ENCODE measurements around the gene OLFML2B.
"Not testable (repeated sequence)": the region's sequence is repeated elsewhere in the genome, so short reads cannot be mapped to it uniquely, and the experiment has no call there.

The OLFML2B gene

DNA sequence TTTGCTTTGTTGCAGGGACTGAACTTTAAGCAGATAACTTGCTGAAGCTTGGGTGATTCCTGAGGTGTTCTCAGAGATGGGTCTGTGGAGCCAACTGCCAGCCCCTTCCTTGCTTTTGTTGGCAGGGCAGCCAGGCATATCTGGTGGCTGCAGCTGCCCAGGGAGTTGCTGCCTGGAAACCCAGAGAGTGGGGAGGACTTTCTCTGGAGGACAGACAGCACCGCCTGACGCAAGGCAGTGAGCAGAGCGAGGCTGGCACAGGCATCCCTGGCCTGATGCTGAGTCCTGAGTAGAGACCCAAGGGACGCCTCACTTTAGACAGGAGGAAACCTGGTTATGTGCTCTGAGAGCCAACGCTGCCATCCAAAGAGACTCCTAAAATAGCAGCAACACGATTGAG, 9.8 kb upstream of the OLFML2B start:
- DNase-seq, result no peak

DNA sequence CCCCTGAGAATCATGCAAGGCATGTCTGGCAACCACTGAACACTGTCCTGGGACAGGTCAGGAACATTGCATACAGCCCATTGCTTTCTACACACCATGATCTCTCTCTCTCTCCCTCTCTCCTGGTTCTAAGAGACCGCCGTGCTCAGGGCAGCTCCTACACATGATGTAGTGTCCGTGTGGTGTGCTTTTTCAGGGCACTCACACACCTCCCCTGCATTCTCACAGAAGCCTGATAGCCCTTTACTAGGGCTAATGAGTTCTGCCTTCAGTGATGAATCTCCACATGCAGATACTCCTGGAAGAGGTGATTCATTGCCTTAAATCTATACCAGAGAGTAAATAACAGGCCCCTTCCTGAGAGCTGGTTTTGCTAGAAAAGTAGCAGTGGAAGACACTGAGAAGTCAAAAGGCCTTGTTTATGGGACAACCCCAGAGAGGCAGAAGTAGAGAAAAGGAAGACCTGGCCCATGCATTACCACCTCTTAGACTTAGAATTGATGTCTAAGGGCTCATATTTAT, 7.2 kb upstream of the OLFML2B start:
- no peak for DNase-seq

DNA sequence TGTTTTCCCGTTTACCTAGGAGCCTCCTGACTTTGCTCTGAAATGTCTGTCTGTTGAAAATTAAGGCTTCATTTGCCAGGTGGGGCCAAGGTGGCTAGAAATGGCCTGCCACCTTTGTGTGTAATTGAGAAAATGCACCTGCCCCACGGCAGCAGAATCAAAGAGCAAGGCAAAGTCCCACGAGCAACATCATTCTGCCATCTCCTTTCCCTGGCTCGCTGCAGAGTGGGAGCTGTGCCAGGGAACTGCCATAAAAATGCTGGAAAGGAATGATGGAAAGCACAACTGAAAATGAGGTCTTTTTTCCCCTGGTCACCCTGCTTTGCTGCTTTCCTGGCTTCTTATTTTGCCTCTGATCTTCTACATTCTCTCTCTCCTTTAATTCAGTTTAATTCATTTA, 5.5 kb upstream of the OLFML2B start:
- no peak for DNase-seq

DNA sequence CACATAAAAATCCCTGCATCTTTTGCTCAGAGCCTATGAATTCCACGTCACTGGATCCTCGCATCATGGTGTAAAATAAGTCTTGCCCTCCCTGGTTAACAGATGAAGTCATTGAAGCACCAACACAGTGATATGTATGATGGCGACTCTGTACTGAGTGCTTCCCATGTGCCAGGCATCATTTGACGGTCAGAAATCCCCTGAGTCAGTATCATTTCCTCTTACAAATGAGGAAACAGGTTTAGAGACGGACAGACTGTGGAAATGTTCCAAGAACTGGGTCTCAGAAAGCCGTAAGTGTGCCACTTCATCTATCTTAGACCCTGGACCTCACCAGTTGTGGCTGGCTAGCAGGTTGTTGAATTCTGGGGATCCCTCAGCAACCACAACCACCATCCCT, 5.1 kb upstream of the OLFML2B start:
- no peak for DNase-seq

DNA sequence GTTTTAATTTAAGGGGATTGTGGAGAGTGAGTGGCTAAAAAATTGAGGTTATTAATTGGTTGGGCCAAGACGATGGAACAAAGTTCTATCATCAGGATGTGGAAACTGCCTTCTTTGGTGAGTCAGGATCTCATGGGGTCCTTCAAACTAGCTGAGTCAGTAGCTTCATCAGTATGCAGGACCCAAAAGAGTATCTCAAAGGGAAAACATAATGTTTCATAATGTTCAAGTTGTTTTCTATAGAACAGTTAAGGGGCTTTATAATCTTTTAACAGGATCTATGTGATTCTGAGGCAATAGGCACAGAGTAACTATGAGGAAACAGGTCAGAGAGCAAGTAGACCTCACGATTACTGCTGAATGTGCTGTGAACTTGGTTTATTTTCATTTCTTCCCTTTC, 3.2 kb upstream of the OLFML2B start:
- no peak for DNase-seq

DNA sequence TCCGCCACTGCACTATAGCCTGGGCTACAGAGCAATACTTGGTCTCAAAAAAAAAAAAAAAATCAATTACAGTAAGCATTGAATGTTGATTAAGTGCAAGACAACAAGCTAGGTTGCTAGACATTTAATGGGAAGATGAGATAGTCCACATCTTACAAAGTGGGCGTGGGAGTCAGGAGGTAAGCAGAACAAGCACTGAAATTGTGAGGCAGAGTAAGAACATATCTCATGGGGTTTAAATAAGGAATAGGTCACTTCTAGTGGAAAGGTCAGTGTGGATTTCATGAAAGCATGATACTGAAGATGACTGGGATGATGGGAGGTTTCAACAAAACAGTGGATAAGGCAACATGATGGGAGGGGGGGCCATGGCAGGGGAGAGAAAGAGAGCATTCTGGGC, 1.9 kb upstream of the OLFML2B start:
- DNase-seq, result no peak

DNA sequence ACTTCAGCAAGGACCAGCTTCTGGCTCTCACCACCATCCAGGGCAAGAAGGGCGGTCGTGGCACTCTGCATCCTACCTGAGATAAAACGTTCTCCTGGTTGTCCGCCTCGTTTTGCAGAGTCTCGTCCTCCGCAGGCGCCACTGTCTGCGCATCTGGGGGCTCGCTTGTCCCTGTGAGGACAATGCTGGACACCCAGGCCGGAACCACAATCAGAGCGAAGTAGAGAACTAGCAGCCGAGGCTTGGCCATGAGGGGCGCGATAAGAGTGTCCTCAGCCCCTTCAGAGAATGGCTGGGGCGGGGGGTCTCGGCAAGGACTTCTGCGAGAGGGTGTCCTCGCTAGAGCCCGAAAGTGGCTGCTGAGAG, 505 bp downstream of the OLFML2B start:
- DNase-seq, result no peak

DNA sequence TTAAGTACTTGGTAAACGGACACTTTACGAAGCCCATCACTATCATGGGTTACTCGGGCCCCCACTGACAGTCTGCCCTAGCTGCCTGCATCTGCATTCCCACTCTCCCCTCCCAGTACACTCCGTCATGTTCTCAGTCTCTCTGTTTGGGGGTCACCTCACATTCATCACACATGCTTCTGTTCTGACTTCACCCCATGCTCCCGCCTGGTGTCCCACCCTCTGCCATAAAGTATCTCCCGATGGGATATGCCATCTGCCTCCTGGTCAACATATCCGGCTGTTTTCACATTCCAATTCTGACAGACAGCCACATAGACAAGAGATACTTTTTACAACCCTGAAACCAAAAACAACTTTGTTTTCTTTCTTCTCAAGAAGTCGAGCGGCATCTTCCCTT, 1.0 kb downstream of the OLFML2B start:
- DNase-seq, result no peak

DNA sequence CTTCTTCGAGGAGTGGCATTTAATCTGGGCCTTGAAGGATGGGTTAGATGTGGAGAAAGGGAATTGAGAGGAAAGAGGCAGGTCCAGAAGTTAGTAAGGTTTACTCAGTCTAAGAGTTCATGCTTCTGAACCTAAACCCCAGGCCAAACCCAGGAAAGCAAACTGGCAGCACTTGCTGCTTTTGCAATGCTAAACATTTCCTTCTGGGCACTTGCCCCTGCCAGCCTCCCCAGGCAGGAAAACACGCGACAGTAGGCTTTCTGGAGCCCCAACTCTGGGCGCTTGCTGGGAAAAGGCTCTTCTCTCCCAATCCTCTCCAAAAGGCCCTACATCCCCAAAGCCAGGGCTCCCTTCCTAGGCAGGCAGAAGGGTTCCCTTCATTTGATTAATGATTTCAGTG, 2.5 kb downstream of the OLFML2B start:
- DNase-seq, result no peak

DNA sequence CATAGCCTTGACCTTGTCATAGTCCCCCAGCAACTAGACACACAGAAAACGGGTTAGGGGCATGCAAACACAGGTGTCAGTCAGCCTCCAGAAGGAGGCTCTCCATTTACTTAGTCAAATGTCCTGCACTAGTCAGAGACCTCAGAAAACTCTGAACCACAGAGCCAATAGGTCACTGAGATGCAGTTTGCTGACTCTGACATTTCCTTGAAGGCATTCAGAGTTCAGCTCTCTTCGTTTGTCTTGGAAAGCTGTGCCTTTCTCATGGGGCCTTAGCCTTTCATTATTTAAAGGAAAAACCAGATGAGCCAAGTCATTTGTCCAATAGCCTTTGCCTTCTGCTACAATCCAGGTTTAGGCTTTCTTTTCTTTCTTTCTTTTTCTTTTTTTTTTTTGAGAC, 3.5 kb downstream of the OLFML2B start:
- DNase-seq, result no peak

DNA sequence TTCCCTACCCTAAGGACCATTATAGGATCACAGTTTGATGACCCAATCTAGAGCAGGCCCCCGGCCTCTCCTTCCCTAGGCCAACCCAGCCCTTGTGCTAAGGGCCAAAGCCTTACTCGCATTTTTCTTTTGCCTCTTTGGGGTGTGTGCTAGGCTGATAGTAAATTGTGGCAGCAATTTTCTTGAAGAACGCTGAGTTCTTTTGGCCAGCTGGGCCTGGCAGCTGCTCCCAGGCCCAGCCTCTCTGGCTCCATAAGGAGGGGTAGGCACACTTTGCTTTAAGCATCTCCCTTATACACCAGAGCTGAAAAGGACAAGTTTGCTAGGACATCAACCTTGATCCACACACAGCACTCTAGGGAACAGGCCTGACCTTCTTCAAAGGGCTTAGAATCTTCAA, 4.2 kb downstream of the OLFML2B start:
- no peak for DNase-seq

DNA sequence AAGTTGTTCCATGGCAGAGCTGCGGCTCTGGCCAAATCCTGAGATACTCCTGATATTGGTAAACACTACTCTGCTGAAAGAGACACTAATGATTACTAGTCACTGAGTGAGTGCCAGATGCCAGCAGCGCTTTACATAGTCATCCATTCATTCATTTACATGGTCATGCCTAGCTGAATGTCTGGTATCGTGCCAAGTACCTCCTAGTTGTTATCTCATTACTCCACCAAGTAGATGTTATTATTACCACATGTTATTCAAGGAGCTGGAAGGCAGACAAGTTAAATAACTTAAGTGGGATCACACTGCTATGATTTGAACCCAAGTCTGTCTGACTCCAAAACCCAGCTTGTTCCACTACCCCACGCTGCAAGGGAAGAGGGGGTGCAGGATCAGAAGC, 4.7 kb downstream of the OLFML2B start:
- DNase-seq, result no peak

DNA sequence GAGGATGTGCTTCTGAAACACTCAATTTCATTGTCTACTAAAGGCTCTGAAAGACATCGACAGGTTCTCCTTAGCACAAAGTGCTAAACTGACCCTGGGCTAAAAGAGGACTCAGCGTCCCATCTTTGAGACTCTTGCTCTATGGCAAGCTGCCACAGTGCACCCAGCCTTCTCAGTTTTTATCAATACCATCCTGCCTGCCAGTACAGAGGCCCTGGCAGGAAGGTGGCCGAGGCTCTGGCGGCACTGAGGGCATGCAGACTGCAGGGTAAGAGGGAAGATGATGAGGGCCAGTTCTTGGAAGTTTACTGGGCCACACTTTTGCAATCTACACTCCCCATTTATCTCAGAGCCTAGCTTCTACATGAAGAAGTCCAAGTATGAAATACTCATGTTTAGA, 5.3 kb downstream of the OLFML2B start:
- no peak for DNase-seq

DNA sequence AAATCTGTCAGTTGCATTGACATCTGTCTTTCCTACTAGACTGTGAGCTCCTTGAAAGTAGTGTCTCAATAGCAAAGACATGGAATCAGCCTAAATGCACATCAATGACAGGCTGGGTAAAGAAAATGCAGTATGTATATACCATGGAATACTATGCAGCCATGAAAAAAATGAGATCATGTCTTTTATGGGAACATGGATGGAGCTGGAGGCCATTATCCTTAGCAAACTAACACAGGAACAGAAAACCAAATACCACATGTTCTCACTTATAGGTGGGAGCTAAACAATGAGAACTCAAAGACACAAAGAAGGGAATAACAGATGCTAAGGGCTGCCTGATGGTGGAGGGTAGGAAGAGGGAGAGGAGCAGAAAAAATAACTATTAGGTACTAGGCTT, 5.9 kb downstream of the OLFML2B start:
- not testable (repeated sequence) for DNase-seq

DNA sequence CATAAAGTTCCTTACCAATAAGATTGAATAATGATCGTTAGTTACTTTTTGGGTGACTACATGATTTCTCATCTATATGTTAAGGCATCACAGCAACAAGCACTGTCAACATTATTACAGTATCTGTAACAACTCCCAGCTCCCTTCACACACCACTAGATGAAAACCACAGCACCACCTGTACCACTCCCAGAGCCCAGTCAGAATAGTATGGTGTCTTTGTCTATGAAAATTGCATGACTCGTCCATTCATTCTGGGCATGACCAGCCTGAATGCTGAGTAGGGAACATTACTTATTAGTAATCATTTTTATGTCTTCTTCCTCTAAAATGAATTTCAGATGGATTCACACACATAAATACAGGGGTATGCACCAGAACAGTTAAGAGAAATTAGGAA, 7.0 kb downstream of the OLFML2B start:
- DNase-seq, result peak; percentile 12

DNA sequence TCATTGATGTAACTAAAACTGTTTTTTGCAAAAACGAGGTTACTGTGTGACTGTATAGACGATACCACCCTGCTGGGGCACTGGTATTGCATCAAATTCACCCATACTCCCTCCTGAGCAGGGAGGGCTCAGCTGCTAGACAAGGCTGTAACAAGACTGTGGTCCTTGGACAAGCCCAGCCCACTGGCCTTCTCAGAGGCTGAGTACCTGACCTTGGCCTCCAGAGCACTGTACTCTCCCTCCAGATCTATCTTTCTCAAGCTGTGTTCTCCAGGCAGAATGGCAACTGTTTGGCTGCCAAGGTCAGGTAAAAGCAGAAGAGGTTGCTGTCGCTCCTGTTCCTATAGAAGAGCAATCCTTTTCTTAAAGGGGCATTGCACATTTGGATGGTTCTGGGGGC, 8.5 kb downstream of the OLFML2B start:
- no peak for DNase-seq

DNA sequence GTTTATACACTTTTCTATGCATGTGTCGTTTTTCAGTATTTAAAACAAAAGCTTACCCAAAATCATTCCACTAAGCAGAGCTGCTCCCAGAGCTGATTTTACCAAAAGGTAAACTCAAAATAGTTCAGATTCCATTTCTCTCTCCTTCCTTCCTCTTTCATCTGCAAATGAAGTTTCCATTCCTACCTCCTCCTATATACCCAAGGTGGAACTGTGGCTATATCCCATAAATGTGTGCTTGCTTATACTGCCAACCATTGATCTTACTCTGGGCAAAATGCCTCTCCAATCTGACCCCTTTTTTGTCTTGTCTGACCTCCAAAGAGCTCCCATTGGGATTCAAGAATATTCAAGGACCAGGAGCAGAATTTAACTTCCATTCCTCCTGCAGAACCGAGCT, 9.5 kb downstream of the OLFML2B start:
- no peak for DNase-seq

DNA sequence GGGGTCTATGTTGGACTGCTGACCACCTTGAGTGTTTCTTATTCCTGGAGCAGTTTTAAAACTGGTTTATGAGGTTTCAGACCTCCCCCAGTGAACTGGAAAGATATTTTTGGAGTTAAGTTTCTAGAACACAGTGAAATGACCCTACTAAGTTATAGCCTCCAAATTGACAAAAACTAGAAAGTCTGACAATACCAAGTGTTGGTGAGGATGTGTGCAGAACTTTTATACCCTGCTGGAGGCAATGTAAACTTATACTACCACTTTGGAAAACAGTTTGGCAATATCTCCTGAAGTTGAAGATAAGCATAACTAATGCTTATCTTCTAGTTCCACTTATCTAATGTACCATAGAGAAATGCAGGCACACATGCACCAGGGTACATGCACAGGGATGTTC, 10.4 kb downstream of the OLFML2B start:
- DNase-seq, result no peak

DNA sequence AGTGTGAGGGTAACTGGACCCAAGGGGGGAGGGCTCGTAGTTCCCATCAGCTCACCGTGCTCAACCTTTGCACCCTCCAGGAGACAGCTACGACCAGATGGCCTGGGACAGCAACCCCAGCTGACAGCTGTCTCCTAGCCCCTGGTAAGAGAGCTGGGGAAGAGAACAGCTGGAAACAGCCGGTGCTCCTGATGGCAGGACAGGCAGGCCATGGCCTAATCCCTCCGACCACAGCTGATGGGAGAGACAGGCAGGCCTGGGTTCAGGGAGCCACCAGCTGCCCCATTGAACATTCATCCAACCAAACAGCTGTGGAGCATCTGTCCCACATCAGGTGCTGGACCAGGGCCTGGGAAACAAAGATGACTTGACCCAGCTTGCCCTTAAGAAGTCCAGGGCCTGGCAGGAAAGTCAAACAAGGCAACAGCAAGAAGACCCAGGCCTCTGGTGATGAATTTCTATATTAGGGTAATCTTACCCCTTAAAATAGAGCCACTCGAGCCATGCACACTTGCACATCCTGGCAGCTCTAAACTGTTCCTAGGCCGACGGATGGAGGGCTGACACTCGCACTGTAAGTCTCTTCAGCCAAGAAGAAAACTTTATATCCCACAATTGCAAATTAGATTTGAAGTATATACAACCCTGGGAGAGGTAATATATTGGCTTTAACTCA, 12.2 kb downstream of the OLFML2B start:
- no peak for DNase-seq

DNA sequence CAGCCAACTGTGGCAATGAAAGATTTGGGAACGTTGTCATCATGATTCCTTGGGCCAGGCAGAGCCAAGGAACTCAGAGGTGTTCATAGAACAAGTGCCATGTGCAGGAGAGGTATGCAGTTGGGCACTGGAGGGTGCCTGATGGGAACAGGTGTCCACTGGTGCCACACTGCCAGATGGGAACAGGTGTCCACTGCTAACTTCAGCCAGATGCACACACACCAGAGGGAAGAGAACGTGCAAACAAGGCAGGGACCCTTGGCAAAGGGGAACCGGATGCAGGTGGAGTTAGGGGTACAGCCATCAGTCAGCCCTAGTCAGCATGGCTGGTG, 13.5 kb downstream of the OLFML2B start:
- DNase-seq, result no peak

DNA sequence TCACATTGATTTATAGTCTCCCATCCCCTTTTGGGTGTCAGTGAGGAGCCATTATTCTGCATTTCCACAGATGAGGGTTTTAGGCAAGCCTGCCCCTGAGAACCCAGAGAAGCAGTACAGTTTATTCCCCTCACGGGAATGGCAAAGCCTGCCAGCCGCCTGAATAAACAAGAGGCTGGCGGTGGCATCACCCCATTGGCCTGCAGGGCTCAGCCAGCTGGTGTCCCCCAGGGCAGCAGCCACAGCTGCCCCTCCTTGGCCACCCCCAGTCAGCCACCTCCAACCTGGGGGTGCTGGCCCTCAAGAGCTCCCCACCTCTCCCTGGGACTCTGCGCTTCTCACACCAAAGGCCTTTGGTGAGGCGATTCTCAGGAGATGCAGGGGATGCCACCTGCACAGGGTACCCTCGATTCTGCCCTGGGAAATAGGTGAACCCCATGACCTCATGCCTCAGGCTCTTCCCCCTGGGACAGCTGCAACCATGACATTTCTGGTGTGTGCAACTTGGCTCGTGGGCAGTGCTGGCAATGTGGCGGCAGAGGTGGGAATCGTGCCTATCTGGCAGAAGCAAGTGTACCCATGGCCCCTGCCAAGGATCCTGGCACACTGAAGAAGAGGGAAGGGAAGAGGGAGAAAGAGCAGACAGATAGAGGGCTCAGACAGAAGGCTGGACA, 14.0 kb downstream of the OLFML2B start:
- DNase-seq, result no peak

DNA sequence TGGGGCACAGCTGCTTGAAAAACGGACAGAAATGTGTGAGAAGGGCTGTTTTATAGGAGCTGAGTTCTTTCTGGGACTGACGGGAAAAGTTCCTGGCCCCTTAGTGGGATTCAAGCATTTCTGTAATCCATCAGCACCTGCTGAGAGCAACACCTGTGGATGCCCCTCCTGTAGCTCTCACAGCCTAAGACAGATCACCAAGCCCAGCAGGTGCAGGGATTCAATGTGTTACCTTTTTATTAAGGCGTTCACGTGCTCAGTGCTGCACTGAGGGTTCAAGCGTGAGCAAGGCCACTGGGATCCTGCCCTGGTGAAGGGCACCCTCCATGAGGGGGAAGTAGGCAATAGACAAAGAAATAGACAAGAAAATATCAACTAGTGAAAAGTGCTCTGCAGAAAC, 14.9 kb downstream of the OLFML2B start:
- no peak for DNase-seq

DNA sequence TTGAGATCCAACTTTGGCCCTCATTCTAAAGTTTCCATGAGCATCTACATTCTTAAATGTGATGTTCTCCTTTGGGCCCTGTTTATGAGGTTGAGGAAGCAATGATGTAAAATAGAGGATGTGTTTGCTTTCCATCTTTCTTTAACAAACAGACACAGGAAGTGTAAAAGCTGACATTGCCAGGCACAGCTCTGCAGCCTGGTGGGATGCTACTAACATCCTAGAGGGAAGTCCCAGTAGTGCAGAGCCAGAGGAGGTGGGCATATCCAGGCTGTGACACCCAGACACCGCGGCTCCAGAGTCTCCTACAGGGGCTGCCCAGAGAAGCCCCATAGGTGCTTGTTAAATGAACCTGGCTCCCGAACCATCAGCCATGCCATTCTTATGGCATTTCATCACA, 16.2 kb downstream of the OLFML2B start:
- no peak for DNase-seq

DNA sequence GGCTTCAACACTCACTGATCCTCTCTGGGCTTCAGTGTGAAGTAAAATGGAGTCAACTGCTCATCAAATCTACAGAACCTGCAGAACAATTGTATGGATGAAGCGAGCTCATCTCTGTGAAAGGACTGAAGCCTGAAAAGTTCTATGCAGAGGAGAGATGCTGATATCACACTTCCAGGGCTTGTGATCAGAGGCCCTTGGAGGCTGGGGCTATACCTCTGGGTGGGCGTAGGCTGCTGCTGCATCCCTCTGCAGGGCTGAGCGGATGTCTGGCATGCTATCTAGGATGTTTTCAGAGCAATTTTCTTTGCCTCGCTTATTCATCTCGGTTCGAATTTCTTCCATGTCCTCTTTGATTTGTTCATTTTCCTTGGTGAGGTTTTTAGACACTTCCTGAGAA, 17.6 kb downstream of the OLFML2B start:
- DNase-seq, result no peak

DNA sequence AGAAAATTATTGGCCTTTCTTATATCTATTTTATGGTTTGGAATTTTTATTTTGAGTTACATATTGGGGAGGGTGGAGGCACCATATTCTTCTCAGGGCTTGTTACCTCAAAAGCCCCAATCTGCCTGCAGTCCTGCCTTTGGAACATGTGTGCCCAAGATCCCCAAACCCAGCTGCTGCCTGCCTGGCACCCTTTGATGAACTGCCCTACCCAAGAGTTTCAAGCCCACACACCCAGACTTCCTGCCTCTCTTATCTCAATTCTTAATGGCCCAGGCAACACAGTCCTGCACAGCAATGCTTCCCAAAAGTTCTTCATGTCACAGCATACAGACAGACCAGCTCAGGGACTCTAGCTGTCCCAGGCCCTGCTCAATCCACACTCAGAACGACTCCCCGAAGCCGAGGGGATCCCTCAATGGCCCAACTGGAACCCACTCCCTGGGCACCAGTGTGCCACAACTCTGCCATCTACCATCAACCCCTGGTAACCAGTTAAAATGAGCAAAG, 19.2 kb downstream of the OLFML2B start:
- no peak for DNase-seq

Data from stimulated activated CD4-positive, alpha-beta T cell treated with anti-CD3 and anti-CD28 coated beads, Interleukin-1b, Interleukin-23, amount 100 ng/mL, for 48 hours (primary cell).